Smooth muscle cell (in vitro differentiated cells): ENCODE measurements around the gene MCF2L. TPM values are rescaled to one million over a fixed set of nuclear protein-coding genes. Genes with fewer than 3 reads are reported as not detected.

ENCODE experiments used
- DNase-seq: peaks from one replicate; lab custom pipeline; 2025; ENCODE audit not compliant: unreplicated experiment; lab: John Stamatoyannopoulos, UW
- H2AFZ ChIP-seq: fragments of 200-600 bp; sonication (generic); 2 replicates; pipeline ENCODE4 v1.6.0; 2016; ENCODE audit warnings: antibody characterized with exemption, low read depth, mild to moderate bottlenecking
- H3F3A ChIP-seq: fragments of 200-600 bp; sonication (generic); 2 replicates; pipeline ENCODE4 v1.6.0; 2017; ENCODE audit warnings: antibody characterized with exemption, low read depth
- H3K27ac ChIP-seq: fragments of 200-600 bp; sonication (generic); 2 replicates; pipeline ENCODE4 v1.5.1; 2016; ENCODE audit warnings: low read depth, mild to moderate bottlenecking
- H3K27me3 ChIP-seq: fragments of 200-600 bp; sonication (generic); 2 replicates; pipeline ENCODE4 v1.6.1; 2016; ENCODE audit warnings: low read depth, mild to moderate bottlenecking
- H3K36me3 ChIP-seq: fragments of 200-600 bp; sonication (generic); 2 replicates; pipeline ENCODE4 v1.5.1; 2016; ENCODE audit warnings: low read depth
- H3K4me1 ChIP-seq: fragments of 200-600 bp; sonication (generic); 2 replicates; pipeline ENCODE4 v1.5.1; 2016; ENCODE audit warnings: low read depth
- H3K4me2 ChIP-seq: fragments of 200-600 bp; sonication (generic); 2 replicates; pipeline ENCODE4 v1.6.0; 2016; ENCODE audit warnings: mild to moderate bottlenecking
- H3K4me3 ChIP-seq: fragments of 200-600 bp; sonication (generic); 2 replicates; pipeline ENCODE4 v1.5.1; 2016; ENCODE audit warnings: mild to moderate bottlenecking
- H3K79me2 ChIP-seq: fragments of 200-600 bp; sonication (generic); 2 replicates; pipeline ENCODE4 v1.6.0; 2016; ENCODE audit warnings: low read depth, mild to moderate bottlenecking
- H3K9ac ChIP-seq: fragments of 200-600 bp; sonication (generic); 2 replicates; pipeline ENCODE4 v1.6.0; 2016; ENCODE audit warnings: low read depth
- H3K9me3 ChIP-seq: fragments of 200-600 bp; sonication (generic); replicated peaks from 2 replicates; pipeline ENCODE4 v1.5.1; 2016; ENCODE audit warnings: low read depth
- H4K20me1 ChIP-seq: fragments of 200-600 bp; sonication (generic); 2 replicates; pipeline ENCODE4 v1.6.0; 2016; ENCODE audit warnings: low read depth
- CTCF ChIP-seq: fragments of 200-600 bp; sonication (generic); IDR thresholded peaks from 2 replicates; pipeline ENCODE4 v1.5.1; 2017; ENCODE audit warnings: borderline replicate concordance, mild to moderate bottlenecking, antibody characterized with exemption; ENCODE audit not compliant: insufficient read depth, poor library complexity, severe bottlenecking
- WGBS: methylation state at CpG from one replicate; pipeline ENCODE4 v1.1.7; 2016; ENCODE audit warnings: low lambda C conversion rate; 5-methylcytosine and 5-hydroxymethylcytosine counted together
- polyA plus RNA-seq: library from polyadenylated mRNA; unstranded; fragments of >200 nt; fragmentation: Nextera tagmentation; extraction: Ambion mirVana; gene quantifications from 2 replicates; pipeline ENCODE4 v1.2.1, GENCODE V29; 2016
- total RNA-seq: library from RNA; depleted of rRNA; stranded (reverse); fragments of >200 nt; gene quantifications from 2 replicates; pipeline ENCODE4 v1.2.3, GENCODE V29; 2014

MCF2L gene
- total and polyA plus RNA-seq, 2 experiments from 2014 or later: 0.54 to 7.6 TPM

GRCh38 chr13:113058129-113058987, 89.3 kb downstream of the MCF2L start:
- H2AFZ ChIP-seq: no peak overlapping the region
- no peak overlapping the region for H3K27ac ChIP-seq
- no peak for DNase-seq
- no peaks in the 10 kb centered on the region for H3K79me2 ChIP-seq
- H3K9ac ChIP-seq: no peak overlapping the region
- H3K9me3 ChIP-seq: no peaks in the 10 kb centered on the region
- H3K4me1 ChIP-seq: no peaks in the 10 kb centered on the region
- no peak overlapping the region for H3K4me3 ChIP-seq
- no peaks in the 10 kb centered on the region for H3K27me3 ChIP-seq
- no peaks in the 10 kb centered on the region for H3F3A ChIP-seq
- no peaks in the 10 kb centered on the region for H3K36me3 ChIP-seq
- WGBS: 95% methylated on average over 21 of the region's 21 CpGs
- no peaks in the 10 kb centered on the region for H4K20me1 ChIP-seq
- TF ChIP-seq CTCF: no peak
- no peak overlapping the region for H3K4me2 ChIP-seq

DNA sequence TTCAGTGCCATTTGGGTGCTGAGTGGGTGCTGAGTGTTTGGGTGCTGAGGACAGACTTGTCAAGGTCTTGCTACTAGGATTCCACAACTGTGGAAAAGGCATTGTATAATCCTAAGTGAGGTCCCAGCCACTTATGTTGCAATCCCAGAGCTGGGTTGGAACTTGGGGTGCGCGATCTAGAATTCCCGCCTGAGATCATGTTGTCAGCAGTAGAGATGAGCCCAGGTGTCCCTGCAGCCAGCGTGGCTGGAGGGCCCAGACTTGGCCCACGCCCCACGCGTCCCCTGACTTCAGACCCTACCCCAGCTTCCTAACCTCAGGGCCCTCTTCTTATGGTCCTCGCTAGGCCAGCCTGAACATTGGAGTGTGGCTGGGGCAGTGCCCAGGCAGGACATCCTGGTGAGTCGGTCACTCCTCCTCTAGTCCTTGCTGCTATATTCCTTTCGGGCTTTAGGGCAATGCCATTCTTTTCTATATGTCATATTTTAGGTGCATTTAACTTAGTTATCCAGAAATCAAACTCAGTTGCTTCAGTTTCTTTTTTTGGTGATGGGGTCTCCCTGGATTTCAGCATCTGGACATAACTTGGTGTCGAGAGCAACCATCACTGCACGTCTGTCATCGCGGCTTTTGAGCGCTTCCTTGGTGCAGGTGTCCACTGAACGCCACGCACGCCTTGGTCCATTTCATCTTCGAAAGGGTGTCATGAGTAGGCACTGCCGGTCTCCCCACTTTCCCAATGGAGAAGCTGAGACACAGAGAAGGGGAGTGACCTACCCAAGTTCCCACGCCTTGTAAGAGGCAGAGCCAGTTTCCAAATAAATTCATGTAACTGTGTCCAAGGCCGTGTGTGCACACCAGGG, 90.2 kb downstream of the MCF2L start:
- no peak for TF ChIP-seq CTCF
- H3K79me2 ChIP-seq: no peaks in the 10 kb centered on the region
- no peak overlapping the region for H3K27ac ChIP-seq
- no peaks in the 10 kb centered on the region for H3K27me3 ChIP-seq
- no peaks in the 10 kb centered on the region for H3K9me3 ChIP-seq
- no peaks in the 10 kb centered on the region for H3F3A ChIP-seq
- no peak overlapping the region for H3K9ac ChIP-seq
- H4K20me1 ChIP-seq: no peaks in the 10 kb centered on the region
- WGBS: 95% methylated on average over 22 of the region's 22 CpGs
- H3K4me1 ChIP-seq: no peaks in the 10 kb centered on the region
- no peak overlapping the region for H3K4me3 ChIP-seq
- H3K4me2 ChIP-seq: no peak overlapping the region
- no peaks in the 10 kb centered on the region for H3K36me3 ChIP-seq
- no peak overlapping the region for H2AFZ ChIP-seq
- no peak for DNase-seq

DNA sequence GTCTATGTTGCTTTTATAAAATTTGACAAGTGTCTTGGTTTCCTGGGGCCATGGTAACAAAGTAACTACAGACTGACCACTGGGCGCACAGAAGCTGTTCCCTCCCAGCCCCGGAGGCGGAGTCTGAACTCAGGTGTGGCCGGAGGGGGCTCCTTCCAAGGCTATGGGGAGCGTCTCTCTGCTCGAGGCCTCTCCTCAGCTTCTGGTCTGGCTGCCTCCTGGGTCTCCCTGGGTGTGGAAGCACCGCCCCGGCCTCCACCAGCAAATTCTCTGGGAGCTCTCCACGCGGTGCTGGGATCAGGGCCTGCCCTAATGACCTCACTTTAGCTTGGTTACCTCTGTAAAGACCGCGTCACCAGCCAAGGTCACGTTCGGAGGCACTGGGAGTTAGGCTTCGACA, 90.9 kb downstream of the MCF2L start:
- H4K20me1 ChIP-seq: no peaks in the 10 kb centered on the region
- no peaks in the 10 kb centered on the region for H3K4me1 ChIP-seq
- H3K4me3 ChIP-seq: no peak overlapping the region
- H3K79me2 ChIP-seq: no peaks in the 10 kb centered on the region
- H3K4me2 ChIP-seq: no peak overlapping the region
- H3K27ac ChIP-seq: no peak overlapping the region
- WGBS: 85% methylated on average over 15 of the region's 15 CpGs
- H3K9me3 ChIP-seq: no peaks in the 10 kb centered on the region
- H2AFZ ChIP-seq: no peak overlapping the region
- H3K9ac ChIP-seq: no peak overlapping the region
- no peaks in the 10 kb centered on the region for H3F3A ChIP-seq
- H3K36me3 ChIP-seq: no peaks in the 10 kb centered on the region
- no peaks in the 10 kb centered on the region for H3K27me3 ChIP-seq
- no peak for TF ChIP-seq CTCF
- DNase-seq: no peak
